HG03108 (cell line): ENCODE results near the gene B4GALNT3.

ENCODE experiments used
- ATAC-seq: cut with Tn5 transposase; IDR thresholded peaks from one replicate; pipeline ENCODE4 v1.9.1; 2021; ENCODE audit warnings: moderate library complexity; ENCODE audit not compliant: unreplicated experiment

Gene B4GALNT3

DNA sequence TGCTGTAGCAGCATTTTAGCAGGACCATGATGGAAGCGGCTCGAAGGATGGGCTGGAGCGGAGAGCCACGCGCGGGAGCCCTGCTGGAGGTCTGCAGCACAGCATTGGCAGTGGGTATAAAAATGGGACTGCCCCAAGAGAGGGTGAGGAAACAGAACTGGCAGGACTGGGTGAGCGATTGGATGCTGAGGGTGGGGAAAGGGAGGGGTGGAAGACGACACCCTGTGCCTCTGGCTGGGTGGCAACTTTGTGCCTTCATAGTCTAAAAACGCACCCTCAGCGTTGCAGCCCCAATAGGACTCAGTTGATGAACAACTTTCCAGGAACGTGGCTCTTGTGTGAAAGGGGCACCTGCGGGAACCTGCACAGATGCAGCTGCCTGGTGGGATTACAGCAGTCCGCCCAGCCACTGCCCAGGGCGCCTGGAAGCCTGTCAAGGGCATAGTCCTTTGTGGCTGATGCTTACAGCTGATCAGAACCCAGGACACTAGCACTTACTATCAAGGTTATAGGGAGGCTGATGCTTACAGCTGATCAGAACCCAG, 130.5 kb downstream of the B4GALNT3 start:
- no peak for ATAC-seq

DNA sequence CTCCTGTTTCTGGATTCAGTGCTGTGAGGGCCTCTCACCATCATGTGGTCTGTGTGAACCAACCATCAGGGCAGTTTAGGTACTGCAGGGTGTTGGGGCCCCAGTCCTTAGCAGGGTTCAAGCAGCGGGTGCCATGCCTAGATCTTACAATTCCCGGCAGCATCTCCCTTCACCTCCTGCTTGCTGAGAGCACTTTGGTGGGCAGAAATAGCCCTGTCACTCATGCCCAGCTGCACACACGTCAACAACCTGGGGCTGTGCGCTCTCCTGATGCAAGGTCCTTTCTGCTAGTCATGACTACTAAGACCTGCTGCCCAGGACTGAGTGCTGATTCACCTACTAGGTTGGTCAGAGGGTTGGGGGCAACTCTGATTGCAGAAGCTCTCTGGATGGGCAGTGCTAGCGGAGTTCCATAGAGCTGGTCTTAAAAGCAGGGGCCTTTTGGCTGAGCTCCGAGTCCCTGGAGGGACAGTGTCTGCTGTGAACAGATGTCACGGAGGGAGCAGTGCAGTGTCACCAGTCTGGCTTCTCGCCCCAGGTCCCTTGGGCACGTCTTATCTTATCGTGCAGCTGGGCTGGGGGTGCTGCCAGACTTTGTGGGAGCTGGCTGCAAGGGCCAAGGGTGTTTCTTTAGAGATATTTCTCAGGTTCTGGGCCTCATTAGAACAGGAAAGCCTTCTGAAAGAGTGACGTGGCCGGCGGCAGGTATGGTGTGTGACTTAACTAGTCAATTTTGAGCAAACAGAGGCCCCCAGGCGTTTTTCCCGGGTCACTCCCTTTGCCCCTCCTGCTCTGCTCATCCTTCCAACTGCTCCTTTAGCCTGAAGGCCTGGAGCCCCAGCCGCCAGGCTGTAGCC, 131.7 kb downstream of the B4GALNT3 start:
- ATAC-seq: no peak

DNA sequence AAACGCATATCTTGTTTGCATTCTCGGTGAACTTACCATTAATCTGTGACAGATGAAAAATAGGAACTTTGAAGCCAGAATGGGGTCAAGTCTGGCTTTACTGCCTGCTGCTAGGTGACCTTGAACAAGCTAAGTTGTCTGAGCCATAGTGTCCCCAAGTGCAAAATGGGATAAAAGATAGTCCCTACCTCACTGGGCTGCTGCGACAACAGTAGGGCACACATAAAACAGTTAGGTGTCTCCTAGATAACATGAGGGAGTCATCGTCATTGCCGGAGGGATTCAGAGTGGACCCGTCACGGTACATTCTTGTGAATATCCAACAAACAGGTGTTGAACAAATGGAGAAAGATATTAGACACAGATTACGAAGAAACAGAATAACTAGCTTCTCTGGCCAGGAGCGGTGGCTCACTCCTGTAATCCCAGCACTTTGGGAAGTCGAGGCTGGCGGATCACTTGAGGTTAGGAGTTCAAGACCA, 132.3 kb downstream of the B4GALNT3 start:
- no peak for ATAC-seq

DNA sequence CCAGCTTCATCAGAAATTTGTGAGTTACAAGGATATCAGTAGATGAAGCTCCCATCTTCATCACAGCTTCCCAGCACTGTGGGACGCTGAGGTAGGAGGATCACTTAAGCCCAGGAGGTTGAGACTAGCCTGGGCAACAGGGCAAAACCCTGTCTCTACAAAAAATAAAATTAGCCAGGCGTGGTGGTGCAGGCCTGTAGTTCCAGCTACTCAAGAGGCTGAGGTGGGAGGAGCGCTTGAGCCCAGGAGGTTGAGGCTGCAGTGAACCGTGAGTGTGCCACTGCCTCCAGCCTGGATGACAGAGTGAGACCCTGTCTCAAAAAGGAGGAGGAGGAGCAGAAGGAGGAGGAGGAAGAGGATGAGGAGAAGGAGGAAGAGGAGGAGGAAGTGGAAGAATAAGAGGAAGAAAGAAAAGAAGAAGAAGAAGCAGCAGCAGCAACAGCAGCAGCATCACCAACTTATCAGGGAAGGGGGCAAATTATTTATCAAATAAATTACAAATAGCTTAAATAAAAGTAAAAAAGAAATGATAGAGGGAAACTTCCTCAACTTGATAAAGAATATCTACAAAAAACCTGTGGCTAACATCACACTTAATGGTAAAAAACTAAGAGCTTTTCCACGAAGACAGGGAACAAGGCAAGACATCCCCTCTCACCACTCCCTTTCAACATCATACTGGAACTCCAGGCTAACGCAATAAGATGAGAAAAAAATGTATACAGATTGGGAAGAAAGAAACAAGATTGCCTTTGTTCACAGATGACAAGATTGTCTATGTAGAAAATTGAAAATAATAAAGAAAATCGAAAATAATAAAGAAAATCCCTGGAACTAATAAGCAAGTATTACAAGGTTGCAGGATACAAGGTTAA, 133.9 kb downstream of the B4GALNT3 start:
- no peak for ATAC-seq

DNA sequence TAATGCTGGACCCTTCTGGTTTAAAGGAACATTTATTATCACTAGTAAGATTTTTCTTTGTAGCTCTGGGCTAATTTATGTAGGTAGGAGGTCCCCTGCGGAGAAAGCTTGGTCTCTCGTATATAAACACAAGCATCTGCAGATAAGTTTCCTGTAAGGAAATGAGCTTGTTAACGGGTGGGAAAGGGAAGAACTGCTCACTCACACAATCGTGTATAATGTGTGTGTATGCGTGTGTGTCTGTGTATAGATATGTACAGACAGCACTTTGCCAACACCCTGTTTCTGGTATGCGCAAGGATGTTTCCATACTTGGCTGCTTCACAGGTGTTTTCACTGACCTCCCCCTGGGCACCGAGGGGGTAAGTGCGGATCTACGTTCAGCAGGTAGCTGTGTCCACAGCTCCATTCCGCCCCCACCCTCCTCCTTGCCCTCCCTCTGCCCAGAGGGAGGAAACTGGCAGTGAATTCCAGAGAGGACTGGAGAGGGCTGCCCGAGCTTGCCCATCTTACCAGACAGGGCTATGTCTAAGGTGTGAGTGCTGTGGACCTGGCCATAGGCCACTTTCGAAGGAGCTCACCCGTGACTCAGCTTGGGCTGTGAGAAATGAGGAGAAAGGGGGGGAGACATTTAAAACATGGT, 138.3 kb downstream of the B4GALNT3 start:
- no peak for ATAC-seq

DNA sequence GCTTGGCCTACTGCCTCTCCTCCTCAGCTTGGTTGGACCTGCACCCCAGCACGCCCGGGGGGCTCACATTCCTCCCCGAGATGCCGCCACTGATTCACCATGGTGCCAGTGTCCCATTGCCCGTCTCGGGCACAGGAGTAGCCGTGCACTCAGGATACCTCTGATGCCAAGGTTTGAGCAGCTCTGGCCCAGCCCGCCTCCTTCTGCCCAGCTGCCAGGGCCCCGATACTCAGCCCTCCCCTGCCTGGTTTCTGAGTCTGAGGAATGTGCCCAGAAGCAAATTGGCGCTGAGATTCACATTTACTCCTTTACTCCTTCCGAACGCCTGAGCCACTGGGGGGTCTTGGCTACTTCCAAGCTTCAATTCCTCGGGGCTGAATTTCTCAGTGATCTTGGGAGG, 140.0 kb downstream of the B4GALNT3 start:
- ATAC-seq: no peak

DNA sequence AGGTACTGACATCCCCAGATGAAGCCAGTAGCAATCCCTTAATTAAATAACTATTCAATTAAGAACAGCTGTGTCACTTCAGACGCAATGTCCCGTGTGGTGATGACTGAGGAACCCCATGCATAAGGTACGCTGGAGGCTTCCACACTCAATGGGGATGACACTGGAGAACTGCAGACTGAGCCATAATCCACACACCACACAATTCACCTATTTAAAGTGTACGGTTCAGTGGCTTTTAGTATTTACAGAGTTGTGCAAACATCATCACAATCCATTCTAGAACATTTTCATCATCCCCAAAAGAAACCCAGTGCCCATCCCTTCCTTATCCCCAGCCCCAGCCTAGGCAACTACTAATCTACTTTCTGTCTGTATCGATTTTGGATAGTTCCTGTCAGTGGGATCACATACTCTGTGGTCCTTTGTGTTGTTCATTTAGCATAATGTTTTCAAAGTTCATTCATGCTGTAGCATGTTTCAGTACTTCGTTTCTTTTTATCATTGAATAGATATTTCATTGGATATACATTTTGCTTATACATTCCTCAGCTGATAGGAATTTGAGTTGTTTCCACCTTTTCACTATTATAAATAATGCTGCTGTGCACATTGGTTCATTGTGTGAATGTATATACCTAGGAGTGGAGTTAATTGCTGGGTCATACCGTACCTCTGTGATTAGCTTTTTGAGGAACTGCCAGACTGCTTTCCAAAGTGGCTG, 142.4 kb downstream of the B4GALNT3 start:
- no peak for ATAC-seq

DNA sequence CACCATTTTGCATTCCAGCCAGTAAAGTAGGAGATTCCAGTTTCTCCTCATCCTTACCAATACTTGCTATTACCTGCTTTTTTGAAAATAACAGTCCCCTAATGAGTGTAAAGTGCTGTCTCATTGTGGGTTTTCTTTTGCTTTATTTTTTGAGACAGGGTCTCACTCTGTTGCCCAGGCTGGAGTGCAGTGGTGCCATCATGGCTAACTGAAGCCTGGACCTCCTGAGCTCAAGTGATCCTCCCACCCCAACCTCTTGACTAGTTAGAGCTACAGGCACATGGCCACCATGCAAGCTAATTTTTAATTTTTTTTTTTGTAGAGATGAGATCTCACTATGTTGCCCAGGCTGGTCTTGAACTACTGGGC, 142.9 kb downstream of the B4GALNT3 start:
- no peak for ATAC-seq

DNA sequence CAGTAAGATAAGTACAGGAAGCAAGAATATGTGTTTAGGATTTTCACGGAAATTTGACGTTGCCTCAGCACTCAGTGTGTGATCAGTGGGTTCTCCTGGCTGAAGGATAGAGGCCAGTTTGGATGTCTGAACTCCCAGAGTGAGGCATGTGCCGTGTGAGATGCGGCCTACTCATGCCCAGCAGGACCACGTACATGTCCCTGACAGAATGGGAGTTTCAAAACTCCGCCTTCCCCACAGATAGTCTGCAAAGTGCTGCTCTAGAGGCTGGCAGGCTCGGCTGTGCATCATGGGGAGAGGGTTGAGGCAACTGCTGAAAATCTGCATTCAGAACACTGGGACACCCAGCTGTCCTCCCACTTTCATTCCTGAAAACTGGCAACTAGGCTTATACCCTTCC, 145.2 kb downstream of the B4GALNT3 start:
- no peak for ATAC-seq

DNA sequence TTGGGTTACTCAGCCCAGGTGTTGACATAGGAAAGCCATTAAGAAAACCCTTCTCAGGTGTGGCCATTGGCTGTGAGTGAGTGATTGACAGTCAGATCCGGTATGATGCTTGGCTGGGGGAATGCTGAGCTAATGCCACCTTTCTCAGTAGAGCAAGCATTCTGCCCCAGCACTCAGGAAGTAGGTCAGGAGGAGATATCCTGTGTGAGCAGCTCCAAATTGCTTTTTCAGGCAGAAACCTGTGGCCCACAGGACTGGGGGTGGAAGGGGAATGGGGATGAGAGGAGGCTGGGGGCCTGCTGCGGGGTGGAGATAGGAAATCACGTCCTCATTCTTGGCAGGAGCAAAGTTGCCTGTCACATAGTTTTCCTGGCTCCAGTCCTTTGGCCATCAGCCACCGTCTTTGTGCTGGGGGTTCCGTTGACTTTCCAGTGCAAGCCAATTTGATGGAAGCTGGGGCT, 147.8 kb downstream of the B4GALNT3 start:
- ATAC-seq: no peak

DNA sequence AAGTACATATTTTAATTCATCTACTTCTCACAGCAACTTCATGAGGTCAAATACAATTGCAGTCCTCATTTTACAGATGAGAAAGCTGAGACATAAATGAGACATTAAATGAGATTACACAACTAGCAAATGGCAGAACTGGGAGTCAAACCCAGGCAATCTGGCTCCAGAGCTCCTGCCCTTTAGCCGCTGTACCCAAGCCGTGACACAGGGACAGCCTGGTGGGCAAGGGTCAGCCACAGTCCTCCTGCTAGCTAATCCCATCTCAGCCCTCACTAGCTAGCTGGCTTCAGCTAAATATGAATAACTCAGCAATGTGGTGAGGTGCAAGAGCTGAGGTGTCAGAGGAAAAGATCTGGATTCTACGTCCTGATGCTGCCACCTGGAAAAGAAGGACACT, 148.7 kb downstream of the B4GALNT3 start:
- ATAC-seq: no peak

DNA sequence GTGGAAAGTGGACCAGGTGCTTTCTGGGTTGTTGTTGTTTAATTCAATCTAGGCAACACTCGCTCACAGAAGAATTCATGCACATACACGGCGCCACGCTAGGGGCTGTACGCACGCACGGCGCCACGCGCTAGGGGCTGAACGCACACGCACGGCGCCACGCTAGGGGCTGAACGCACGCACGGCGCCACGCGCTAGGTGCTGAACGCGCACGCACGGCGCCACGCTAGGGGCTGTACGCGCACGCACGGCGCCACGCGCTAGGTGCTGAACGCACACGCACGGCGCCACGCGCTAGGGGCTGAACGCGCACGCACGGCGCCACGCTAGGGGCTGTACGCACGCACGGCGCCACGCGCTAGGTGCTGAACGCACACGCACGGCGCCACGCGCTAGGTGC, 149.2 kb downstream of the B4GALNT3 start:
- ATAC-seq: no peak

DNA sequence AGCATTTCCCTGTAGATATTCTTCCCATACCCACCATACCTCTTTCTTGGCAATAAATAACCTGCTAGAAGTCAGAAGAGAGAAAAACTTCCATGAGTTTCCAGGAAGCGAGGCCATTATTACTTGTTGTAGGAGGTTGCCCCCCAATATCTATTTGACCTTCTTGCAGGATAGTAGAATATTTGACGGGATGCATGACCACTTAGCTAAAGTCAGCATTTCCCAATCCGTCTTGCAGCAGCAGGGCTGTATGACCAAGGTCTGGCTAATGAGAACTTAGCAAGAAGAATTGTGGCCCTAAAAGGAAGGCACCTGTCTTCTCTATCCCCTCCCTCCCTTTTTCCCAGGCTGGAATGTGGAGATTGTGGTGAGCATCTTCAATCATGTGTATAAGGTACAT, 152.0 kb downstream of the B4GALNT3 start:
- ATAC-seq: no peak

DNA sequence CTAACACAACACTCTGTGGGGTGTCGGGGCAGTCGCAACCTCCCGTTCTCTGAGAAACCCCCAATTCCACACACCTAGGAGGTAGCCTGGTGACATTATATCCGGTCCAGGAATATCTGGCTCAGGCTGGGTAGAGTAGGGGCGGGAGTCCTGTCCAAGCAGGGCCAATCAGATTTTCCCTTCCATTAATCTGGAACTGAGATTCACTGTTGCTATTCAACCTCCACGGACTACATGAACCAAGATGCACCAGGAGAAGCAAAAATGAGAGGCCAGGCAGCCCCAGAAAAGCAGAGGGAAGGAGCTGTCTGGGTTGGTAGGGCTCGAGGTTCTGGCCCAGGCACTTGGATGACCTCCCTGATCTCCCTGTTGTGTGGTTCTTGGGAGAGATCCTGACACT, 152.6 kb downstream of the B4GALNT3 start:
- ATAC-seq: no peak

DNA sequence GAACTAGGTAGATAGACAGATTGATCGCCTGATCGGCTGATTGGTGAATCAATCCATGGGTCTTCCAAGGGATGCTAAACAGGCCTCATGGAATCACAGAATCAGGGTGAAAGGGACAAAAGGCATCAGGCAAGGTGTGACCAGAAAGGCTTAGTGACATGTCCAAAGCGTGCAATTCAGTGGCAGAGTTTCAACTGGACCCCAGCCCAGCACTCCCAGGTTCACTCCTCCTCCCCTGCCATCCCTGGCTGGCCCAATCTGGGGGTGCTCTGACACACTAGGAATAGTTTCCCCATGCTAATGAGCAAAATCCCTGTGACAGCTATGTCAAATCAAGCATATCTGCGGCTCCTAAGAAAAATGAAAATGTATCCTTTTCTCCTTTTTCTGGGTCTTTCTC, 153.1 kb downstream of the B4GALNT3 start:
- ATAC-seq: no peak
